ENCODE measurements around the gene PFDN2. TPM values are rescaled to one million over a fixed set of nuclear protein-coding genes. Genes with fewer than 3 reads are reported as not detected.

PFDN2 gene
- total and polyA plus RNA-seq, 2 experiments from 2014 or later: 45.6 to 352 TPM

GRCh38 chr1:161158316-161159010 is 40.6 kb upstream of the PFDN2 start:
- no peaks in the 10 kb centered on the region for H3K9me3 Mint-ChIP-seq
- H3K4me1 Mint-ChIP-seq: peaks cover 25% of the 10 kb centered on the region
- no peak for DNase-seq (ENCODE audit: low spot score)
- H3K79me2 ChIP-seq (replicated peaks; ENCODE audit: insufficient read depth): peaks cover 14% of the 10 kb centered on the region; the same call in 1 of the 2 replicates
- H3K27me3 ChIP-seq (ENCODE audit: insufficient read depth): no peaks in the 10 kb centered on the region
- no peaks in the 10 kb centered on the region for H4K20me1 ChIP-seq (replicated peaks; ENCODE audit: insufficient read depth)
- H3K4me3 ChIP-seq: peak overlapping the region; percentile 85
- peak overlapping the region; percentile 43 for H3K27ac ChIP-seq (ENCODE audit: low read depth)
- H3K27me3 Mint-ChIP-seq (ENCODE audit: insufficient read depth, low read depth, poor library complexity): peaks cover 17% of the 10 kb centered on the region
- peaks cover 9% of the 10 kb centered on the region; the same call in 1 of the 2 replicates for H3K4me1 ChIP-seq (ENCODE audit: insufficient read depth)
- H3K36me3 Mint-ChIP-seq (ENCODE audit: low read depth): peaks cover 37% of the 10 kb centered on the region
- no peak overlapping the region for H2AFZ ChIP-seq
- TF ChIP-seq EZH2 (IDR thresholded peaks at IDR 0.05; ENCODE audit: low read depth, unreplicated experiment) (no peak), CREB1 (CRISPR knock-in tag; IDR thresholded peaks at IDR 0.05; ENCODE audit: low read depth) (no peak), ZNF331 (CRISPR knock-in tag; IDR thresholded peaks at IDR 0.05; ENCODE audit: low read depth) (no peak), STAT1 (IDR thresholded peaks at IDR 0.05; ENCODE audit: unreplicated experiment) (no peak), POLR2AphosphoS5 (IDR thresholded peaks at IDR 0.05; ENCODE audit: low read depth) (no peak), JUNB (IDR thresholded peaks at IDR 0.05; ENCODE audit: unreplicated experiment) (no peak), EZH2phosphoT487 (IDR thresholded peaks at IDR 0.05; ENCODE audit: unreplicated experiment) (no peak), ZNF114 (CRISPR knock-in tag; IDR thresholded peaks at IDR 0.05) (no peak), REST (IDR thresholded peaks at IDR 0.05; ENCODE audit: unreplicated experiment) (no peak), NANOG (IDR thresholded peaks at IDR 0.05; ENCODE audit: borderline replicate concordance) (no peak)
- TF ChIP-seq, protein P1, sequence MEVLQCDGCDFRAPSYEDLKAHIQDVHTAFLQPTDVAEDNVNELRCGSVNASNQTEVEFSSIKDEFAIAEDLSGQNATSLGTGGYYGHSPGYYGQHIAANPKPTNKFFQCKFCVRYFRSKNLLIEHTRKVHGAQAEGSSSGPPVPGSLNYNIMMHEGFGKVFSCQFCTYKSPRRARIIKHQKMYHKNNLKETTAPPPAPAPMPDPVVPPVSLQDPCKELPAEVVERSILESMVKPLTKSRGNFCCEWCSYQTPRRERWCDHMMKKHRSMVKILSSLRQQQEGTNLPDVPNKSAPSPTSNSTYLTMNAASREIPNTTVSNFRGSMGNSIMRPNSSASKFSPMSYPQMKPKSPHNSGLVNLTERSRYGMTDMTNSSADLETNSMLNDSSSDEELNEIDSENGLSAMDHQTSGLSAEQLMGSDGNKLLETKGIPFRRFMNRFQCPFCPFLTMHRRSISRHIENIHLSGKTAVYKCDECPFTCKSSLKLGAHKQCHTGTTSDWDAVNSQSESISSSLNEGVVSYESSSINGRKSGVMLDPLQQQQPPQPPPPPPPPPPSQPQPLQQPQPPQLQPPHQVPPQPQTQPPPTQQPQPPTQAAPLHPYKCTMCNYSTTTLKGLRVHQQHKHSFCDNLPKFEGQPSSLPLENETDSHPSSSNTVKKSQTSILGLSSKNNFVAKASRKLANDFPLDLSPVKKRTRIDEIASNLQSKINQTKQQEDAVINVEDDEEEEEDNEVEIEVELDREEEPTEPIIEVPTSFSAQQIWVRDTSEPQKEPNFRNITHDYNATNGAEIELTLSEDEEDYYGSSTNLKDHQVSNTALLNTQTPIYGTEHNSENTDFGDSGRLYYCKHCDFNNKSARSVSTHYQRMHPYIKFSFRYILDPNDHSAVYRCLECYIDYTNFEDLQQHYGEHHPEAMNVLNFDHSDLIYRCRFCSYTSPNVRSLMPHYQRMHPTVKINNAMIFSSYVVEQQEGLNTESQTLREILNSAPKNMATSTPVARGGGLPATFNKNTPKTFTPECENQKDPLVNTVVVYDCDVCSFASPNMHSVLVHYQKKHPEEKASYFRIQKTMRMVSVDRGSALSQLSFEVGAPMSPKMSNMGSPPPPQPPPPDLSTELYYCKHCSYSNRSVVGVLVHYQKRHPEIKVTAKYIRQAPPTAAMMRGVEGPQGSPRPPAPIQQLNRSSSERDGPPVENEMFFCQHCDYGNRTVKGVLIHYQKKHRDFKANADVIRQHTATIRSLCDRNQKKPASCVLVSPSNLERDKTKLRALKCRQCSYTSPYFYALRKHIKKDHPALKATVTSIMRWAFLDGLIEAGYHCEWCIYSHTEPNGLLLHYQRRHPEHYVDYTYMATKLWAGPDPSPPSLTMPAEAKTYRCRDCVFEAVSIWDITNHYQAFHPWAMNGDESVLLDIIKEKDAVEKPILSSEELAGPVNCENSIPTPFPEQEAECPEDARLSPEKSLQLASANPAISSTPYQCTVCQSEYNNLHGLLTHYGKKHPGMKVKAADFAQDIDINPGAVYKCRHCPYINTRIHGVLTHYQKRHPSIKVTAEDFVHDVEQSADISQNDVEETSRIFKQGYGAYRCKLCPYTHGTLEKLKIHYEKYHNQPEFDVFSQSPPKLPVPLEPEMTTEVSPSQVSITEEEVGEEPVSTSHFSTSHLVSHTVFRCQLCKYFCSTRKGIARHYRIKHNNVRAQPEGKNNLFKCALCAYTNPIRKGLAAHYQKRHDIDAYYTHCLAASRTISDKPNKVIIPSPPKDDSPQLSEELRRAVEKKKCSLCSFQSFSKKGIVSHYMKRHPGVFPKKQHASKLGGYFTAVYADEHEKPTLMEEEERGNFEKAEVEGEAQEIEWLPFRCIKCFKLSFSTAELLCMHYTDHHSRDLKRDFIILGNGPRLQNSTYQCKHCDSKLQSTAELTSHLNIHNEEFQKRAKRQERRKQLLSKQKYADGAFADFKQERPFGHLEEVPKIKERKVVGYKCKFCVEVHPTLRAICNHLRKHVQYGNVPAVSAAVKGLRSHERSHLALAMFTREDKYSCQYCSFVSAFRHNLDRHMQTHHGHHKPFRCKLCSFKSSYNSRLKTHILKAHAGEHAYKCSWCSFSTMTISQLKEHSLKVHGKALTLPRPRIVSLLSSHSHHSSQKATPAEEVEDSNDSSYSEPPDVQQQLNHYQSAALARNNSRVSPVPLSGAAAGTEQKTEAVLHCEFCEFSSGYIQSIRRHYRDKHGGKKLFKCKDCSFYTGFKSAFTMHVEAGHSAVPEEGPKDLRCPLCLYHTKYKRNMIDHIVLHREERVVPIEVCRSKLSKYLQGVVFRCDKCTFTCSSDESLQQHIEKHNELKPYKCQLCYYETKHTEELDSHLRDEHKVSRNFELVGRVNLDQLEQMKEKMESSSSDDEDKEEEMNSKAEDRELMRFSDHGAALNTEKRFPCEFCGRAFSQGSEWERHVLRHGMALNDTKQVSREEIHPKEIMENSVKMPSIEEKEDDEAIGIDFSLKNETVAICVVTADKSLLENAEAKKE (CRISPR knock-in tag; IDR thresholded peaks at IDR 0.05): no peak
- TF ChIP-seq, protein P2, sequence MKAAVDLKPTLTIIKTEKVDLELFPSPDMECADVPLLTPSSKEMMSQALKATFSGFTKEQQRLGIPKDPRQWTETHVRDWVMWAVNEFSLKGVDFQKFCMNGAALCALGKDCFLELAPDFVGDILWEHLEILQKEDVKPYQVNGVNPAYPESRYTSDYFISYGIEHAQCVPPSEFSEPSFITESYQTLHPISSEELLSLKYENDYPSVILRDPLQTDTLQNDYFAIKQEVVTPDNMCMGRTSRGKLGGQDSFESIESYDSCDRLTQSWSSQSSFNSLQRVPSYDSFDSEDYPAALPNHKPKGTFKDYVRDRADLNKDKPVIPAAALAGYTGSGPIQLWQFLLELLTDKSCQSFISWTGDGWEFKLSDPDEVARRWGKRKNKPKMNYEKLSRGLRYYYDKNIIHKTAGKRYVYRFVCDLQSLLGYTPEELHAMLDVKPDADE (IDR thresholded peaks at IDR 0.05): no peak
- TF ChIP-seq, protein P3, sequence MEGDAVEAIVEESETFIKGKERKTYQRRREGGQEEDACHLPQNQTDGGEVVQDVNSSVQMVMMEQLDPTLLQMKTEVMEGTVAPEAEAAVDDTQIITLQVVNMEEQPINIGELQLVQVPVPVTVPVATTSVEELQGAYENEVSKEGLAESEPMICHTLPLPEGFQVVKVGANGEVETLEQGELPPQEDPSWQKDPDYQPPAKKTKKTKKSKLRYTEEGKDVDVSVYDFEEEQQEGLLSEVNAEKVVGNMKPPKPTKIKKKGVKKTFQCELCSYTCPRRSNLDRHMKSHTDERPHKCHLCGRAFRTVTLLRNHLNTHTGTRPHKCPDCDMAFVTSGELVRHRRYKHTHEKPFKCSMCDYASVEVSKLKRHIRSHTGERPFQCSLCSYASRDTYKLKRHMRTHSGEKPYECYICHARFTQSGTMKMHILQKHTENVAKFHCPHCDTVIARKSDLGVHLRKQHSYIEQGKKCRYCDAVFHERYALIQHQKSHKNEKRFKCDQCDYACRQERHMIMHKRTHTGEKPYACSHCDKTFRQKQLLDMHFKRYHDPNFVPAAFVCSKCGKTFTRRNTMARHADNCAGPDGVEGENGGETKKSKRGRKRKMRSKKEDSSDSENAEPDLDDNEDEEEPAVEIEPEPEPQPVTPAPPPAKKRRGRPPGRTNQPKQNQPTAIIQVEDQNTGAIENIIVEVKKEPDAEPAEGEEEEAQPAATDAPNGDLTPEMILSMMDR (conservative IDR thresholded peaks at IDR 0.05; ENCODE audit: low read depth in 2 of 2): no peak
- H3K36me3 ChIP-seq (ENCODE audit: insufficient read depth): no peaks in the 10 kb centered on the region; the same call in none of the 2 replicates
- H3K27ac Mint-ChIP-seq: peak overlapping the region; percentile 76
- peak overlapping the region; percentile 84 for H3K4me3 Mint-ChIP-seq
- peak overlapping the region; percentile 96 for H3K4me2 ChIP-seq
- no peak for ATAC-seq
- no peaks in the 10 kb centered on the region for H3K9me2 ChIP-seq (ENCODE audit: insufficient read depth)
- H3F3A ChIP-seq (replicated peaks; ENCODE audit: low read depth): peaks cover 27% of the 10 kb centered on the region
